Common myeloid progenitor, CD34-positive (primary cell): ENCODE results near the gene CRY1.
A peak's percentile ranks its signal among the peaks of the same experiment; 100 is the strongest.

ENCODE experiments used
- CTCF ChIA-PET: fragments of 350-600 bp; sonication (Branson Sonifier 250); formaldehyde crosslinking; loops from one replicate; lab custom pipeline; 2021; ENCODE audit warnings: antibody characterized with exemption; lab: Charles Lee
- POLR2A ChIA-PET: fragments of 350-600 bp; sonication (Branson Sonifier 250); formaldehyde crosslinking; loops from one replicate; lab custom pipeline; 2021; ENCODE audit warnings: antibody characterized with exemption; lab: Charles Lee
- DNase-seq, 3 donors: peaks; one replicate each; pipeline versions ENCODE4 v3.0.0 to v3.0.0-alpha.2; 2013
- H3K27ac ChIP-seq, 2 experiments: 1 replicate in 1 of 2; 2 replicates in 1 of 2; pipeline ENCODE4 v1.7.0; 2013; ENCODE audit warnings: inconsistent platforms in 2 of 2, low read length in 2 of 2, mild to moderate bottlenecking in 2 of 2, low read depth in 1 of 2, moderate library complexity in 1 of 2; ENCODE audit not compliant: severe bottlenecking in 2 of 2, insufficient read depth in 1 of 2, poor library complexity in 1 of 2
- H3K27me3 ChIP-seq, 5 experiments: replicated peaks in 2 of 5; 1 replicate in 3 of 5; 2 replicates in 2 of 5; pipeline versions ENCODE4 v1.6.1 to v1.7.0; 2013; ENCODE audit warnings: low read length in 4 of 5, mild to moderate bottlenecking in 2 of 5, moderate library complexity in 2 of 5, inconsistent platforms in 1 of 5; ENCODE audit not compliant: insufficient read depth in 5 of 5, control insufficient read depth in 4 of 5
- H3K36me3 ChIP-seq, 4 experiments: 1 replicate in 2 of 4; 2 replicates in 2 of 4; pipeline versions ENCODE4 v1.6.1 to v1.7.0; 2013; ENCODE audit warnings: low read length in 3 of 4, control low read depth in 1 of 4, mild to moderate bottlenecking in 1 of 4; ENCODE audit not compliant: control insufficient read depth in 4 of 4, insufficient read depth in 4 of 4
- H3K4me1 ChIP-seq, 4 experiments: 1 replicate in 3 of 4; 2 replicates in 1 of 4; pipeline versions ENCODE4 v1.6.1 to v1.7.1; 2013; ENCODE audit warnings: low read length in 3 of 4, mild to moderate bottlenecking in 3 of 4, control low read depth in 1 of 4, inconsistent platforms in 1 of 4, moderate library complexity in 1 of 4; ENCODE audit not compliant: control insufficient read depth in 4 of 4, insufficient read depth in 4 of 4; ENCODE audit errors: control extremely low read depth in 1 of 4
- H3K4me3 ChIP-seq, 7 experiments: 1 replicate in 4 of 7; 2 replicates in 3 of 7; pipeline versions ENCODE4 v1.5.1 to v1.7.0; 2013; ENCODE audit warnings: mild to moderate bottlenecking in 7 of 7, low read length in 6 of 7, moderate library complexity in 6 of 7, inconsistent platforms in 2 of 7, low read depth in 2 of 7, control low read depth in 1 of 7; ENCODE audit not compliant: insufficient read depth in 4 of 7, control insufficient read depth in 1 of 7; ENCODE audit errors: extremely low read depth in 1 of 7
- H3K9me3 ChIP-seq, 5 experiments: 1 replicate in 4 of 5; 2 replicates in 1 of 5; pipeline versions ENCODE4 v1.6.1 to v1.7.1; 2013; ENCODE audit warnings: low read length in 4 of 5, mild to moderate bottlenecking in 2 of 5, inconsistent platforms in 1 of 5, low read depth in 1 of 5, moderate library complexity in 1 of 5; ENCODE audit not compliant: control insufficient read depth in 4 of 5, insufficient read depth in 2 of 5; ENCODE audit errors: control extremely low read depth in 1 of 5
- WGBS: methylation state at CpG from one replicate; pipeline ENCODE4 v1.1.5; 2013; ENCODE audit not compliant: insufficient coverage; 5-methylcytosine and 5-hydroxymethylcytosine counted together

The CRY1 gene

GRCh38 chr12:106973545-106973944 lies 119.8 kb downstream of the CRY1 start:
- ChIA-PET POLR2A (no interaction called here), CTCF (interaction anchor here (2.2 kb wide), 1 partner anchor 13 kb away, joined by 5 read pairs; the partner anchor contains the start of gene MTERF2)
- Histone ChIP-seq H3K36me3 (peaks cover 4 to 37% (median 14%) of the 10 kb centered on the region in 4 experiments), H3K9me3 (no peaks in the 10 kb centered on the region), H3K27ac (no peak overlapping the region), H3K4me1 (peaks cover 0 to 2% (median 0%) of the 10 kb centered on the region in 4 experiments), H3K27me3 (no peaks in the 10 kb centered on the region), H3K4me3 (no peak overlapping the region)
- no peak for DNase-seq

DNA sequence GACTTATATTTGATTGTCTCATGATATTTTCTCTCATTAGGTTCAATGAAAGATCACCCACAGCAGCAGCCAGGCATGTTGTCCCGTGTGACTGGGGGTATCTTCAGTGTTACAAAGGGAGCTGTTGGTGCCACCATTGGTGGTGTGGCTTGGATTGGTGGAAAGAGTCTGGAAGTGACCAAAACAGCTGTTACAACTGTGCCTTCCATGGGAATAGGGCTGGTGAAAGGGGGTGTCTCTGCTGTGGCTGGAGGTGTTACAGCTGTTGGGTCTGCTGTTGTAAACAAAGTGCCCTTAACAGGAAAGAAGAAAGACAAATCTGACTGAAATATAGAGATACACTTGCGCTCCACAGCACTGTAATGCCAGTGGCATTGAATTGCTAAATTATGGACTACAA lies 122.3 kb downstream of the CRY1 start:
- no peak overlapping the region for H3K4me3 ChIP-seq
- H3K27ac ChIP-seq, result no peak overlapping the region
- H3K9me3 ChIP-seq, result peaks cover 0 to 1% (median 0%) of the 10 kb centered on the region in 5 experiments
- CTCF ChIA-PET, result interaction anchor here (1.0 kb wide), 1 partner anchor 9 kb away, joined by 3 read pairs; no protein-coding TSS in a partner anchor
- H3K4me1 ChIP-seq, result peaks cover 0 to 2% (median 0%) of the 10 kb centered on the region in 4 experiments
- peaks cover 9 to 54% (median 16%) of the 10 kb centered on the region in 4 experiments for H3K36me3 ChIP-seq
- DNase-seq, result no peak
- no peaks in the 10 kb centered on the region for H3K27me3 ChIP-seq
- 75% methylated on average over 1 of the region's 2 CpGs for WGBS
- POLR2A ChIA-PET, result no interaction called here

- Histone ChIP-seq H3K27ac (no peak overlapping the region), H3K4me1 (no peaks in the 10 kb centered on the region), H3K27me3 (no peaks in the 10 kb centered on the region), H3K36me3 (peaks cover 0 to 30% (median 11%) of the 10 kb centered on the region in 4 experiments), H3K9me3 (peaks cover 0 to 1% (median 0%) of the 10 kb centered on the region in 5 experiments), H3K4me3 (no peak overlapping the region)
- CTCF ChIA-PET, result interaction anchor here (0.6 kb wide), 1 partner anchor 8 kb away, joined by 3 read pairs; the partner anchor contains the start of gene TMEM263
- POLR2A ChIA-PET, result no interaction called here
- 100% methylated on average over 1 of the region's 2 CpGs for WGBS
- DNase-seq, result no peak
These were observed 128.8 kb downstream of the CRY1 start for GRCh38 chr12:106964526-106964925.

GRCh38 chr12:106962286-106962685 lies 131.1 kb downstream of the CRY1 start:
- WGBS, result 96% methylated on average over 2 of the region's 3 CpGs
- peaks cover 0 to 17% (median 7%) of the 10 kb centered on the region in 4 experiments for H3K36me3 ChIP-seq
- H3K4me1 ChIP-seq, result peaks cover 7 to 16% (median 10%) of the 10 kb centered on the region in 4 experiments
- POLR2A ChIA-PET, result no interaction called here
- no peaks in the 10 kb centered on the region for H3K9me3 ChIP-seq
- DNase-seq, result no peak
- H3K27me3 ChIP-seq, result no peaks in the 10 kb centered on the region
- H3K27ac ChIP-seq, result no peak overlapping the region
- H3K4me3 ChIP-seq, result no peak overlapping the region
- CTCF ChIA-PET, result interaction anchor here (1.6 kb wide), 1 partner anchor 8 kb away, joined by 3 read pairs; no protein-coding TSS in a partner anchor

- no peak overlapping the region for H3K4me3 ChIP-seq
- H3K4me1 ChIP-seq, result peaks cover 7 to 21% (median 12%) of the 10 kb centered on the region in 4 experiments
- POLR2A ChIA-PET, result no interaction called here
- no peaks in the 10 kb centered on the region for H3K27me3 ChIP-seq
- peaks cover 0 to 8% (median 4%) of the 10 kb centered on the region in 4 experiments for H3K36me3 ChIP-seq
- no peak overlapping the region for H3K27ac ChIP-seq
- no peak for DNase-seq
- H3K9me3 ChIP-seq, result no peaks in the 10 kb centered on the region
- WGBS, result no CpG with 5 or more reads among the region's 3 CpGs
- CTCF ChIA-PET, result no interaction called here
These were observed 132.9 kb downstream of the CRY1 start for GRCh38 chr12:106960443-106960842.

DNA sequence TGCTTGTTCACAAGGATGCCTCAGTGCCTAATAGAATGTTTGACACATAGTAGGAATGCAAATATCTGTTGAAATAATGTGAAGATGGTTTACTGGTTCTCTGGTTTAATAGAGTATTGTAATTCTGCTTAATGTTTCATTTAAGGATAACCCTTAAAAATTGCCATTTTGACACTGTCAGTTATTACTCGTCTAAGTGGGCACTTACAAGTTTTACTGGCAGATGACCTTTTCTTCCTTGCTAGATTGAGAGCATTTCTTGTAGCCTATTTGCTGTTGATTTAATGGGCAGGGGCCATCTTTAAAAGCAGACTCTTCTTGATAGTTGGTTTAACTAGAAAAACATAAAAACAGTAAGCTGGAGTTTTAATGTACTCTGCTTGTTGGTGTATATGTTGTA lies 135.8 kb downstream of the CRY1 start:
- H3K4me3 ChIP-seq, result peak overlapping the region in 6 of 7 experiments; percentile 76 to 98 (median 90)
- peaks cover 0 to 3% (median 1%) of the 10 kb centered on the region in 4 experiments for H3K36me3 ChIP-seq
- no peaks in the 10 kb centered on the region for H3K9me3 ChIP-seq
- H3K27me3 ChIP-seq, result peaks cover 0 to 2% (median 0%) of the 10 kb centered on the region in 5 experiments
- peak overlapping the region; percentile 12 to 81 for H3K27ac ChIP-seq
- ChIA-PET POLR2A (interaction anchor here (0.6 kb wide), 1 partner anchor 9 kb away, joined by 3 read pairs; no protein-coding TSS in a partner anchor), CTCF (interaction anchor here (0.8 kb wide), 1 partner anchor 12 kb away, joined by 3 read pairs; no protein-coding TSS in a partner anchor)
- DNase-seq, result peak in 2 of 3 donors; percentile 36 to 41
- peaks cover 7 to 29% (median 21%) of the 10 kb centered on the region in 4 experiments for H3K4me1 ChIP-seq
- 0% methylated on average over 1 of the region's 1 CpG for WGBS

DNA sequence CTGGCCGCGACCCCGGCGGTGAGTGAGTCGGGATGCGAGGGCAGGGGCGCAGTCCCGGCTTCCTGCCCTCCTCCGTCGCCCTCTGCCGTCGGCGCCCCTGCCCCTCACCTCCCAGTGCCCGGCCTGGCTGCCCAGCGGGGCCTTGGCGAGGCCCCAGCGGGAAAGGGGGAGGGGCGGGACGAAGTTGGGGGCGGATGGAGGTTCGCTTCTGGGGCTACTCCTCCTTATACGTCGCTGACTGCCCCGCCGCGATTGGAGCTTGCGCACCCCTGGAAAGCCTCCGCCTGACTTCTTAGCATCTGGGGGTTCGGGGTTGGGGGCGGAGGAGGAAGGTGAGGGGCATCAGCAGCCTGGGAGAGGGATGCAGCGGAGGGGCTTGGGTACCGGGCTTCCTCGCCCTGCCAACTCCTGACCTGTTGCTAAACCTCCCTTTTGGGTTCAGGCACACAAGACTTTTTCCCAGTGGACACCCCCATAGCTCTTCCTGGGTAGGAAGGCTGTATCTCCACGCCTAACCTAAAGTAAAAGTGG lies 137.2 kb downstream of the CRY1 start:
- H3K4me1 ChIP-seq, result peaks cover 7 to 29% (median 21%) of the 10 kb centered on the region in 4 experiments
- H3K27me3 ChIP-seq, result peaks cover 0 to 2% (median 0%) of the 10 kb centered on the region in 5 experiments
- peak overlapping the region; percentile 72 to 98 (median 89) for H3K4me3 ChIP-seq
- CTCF ChIA-PET, result interaction anchor here (0.8 to 1.2 kb wide), 3 partner anchors 9 to 14 kb away, joined by 3 read pairs; no protein-coding TSS in a partner anchor
- peak overlapping the region; percentile 33 to 81 for H3K27ac ChIP-seq
- H3K9me3 ChIP-seq, result peaks cover 0 to 2% (median 0%) of the 10 kb centered on the region in 5 experiments
- WGBS, result 0% methylated on average over 23 of the region's 34 CpGs
- peaks cover 0 to 3% (median 1%) of the 10 kb centered on the region in 4 experiments for H3K36me3 ChIP-seq
- peak in 2 of 3 donors; percentile 69 to 72 for DNase-seq
- POLR2A ChIA-PET, result interaction anchor here (0.7 to 0.9 kb wide), 2 partner anchors 21 to 137 kb away, joined by 3 read pairs; partner anchors contain the start of gene CRY1
